Measurements from ENCODE around the gene DAAM1.

The DAAM1 gene

GRCh38 chr14:59346796-59347510 is 158.5 kb downstream of the DAAM1 start:
- DNase-seq = no peak

- no peak for DNase-seq
Observed at GRCh38 chr14:59347511-59347900, 159.0 kb downstream of the DAAM1 start.

- DNase-seq = no peak
Observed at GRCh38 chr14:59347915-59348314, 159.4 kb downstream of the DAAM1 start.

- DNase-seq = no peak
Observed at GRCh38 chr14:59349258-59349701, 160.8 kb downstream of the DAAM1 start.

- no peak for DNase-seq
Observed at GRCh38 chr14:59352961-59353360, 164.5 kb downstream of the DAAM1 start.

DNA sequence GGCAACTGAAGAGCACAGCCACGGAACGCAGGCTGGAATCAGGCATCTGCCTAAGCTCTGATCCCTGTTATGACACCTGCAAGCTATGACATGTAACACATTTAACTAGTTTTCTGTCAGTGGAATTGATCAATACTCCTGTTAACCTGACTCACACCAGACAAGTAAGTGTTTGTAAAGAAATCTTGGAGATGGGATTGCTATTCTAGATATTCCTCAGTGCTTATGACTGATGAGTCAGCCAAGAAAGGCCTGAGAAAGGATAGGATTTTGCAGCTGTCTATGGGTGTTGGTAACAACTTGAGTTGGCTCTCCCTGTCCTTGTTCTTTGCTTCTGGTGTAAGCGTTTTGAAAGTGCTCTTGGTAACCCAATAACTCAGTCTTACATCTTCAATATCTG is 166.2 kb downstream of the DAAM1 start:
- no peak for DNase-seq

DNA sequence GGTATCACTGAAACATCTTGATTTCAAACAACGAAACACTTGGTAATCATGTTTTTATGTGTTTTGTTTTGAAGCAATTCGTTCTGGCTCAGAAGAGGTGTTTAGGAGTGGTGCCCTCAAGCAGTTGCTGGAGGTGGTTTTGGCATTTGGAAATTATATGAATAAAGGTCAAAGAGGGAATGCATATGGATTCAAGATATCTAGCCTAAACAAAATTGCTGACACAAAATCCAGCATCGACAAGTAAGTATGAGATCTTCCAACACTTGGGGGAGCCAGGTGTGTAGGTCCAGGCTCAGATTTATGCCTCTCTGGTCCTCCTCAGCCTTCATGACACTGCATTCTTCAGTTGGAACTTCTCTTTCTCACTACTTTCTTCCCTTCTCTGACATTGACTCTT is 166.6 kb downstream of the DAAM1 start:
- no peak for DNase-seq

- no peak for DNase-seq
Observed at GRCh38 chr14:59356312-59356711, 167.8 kb downstream of the DAAM1 start.

GRCh38 chr14:59356767-59357166 is 168.3 kb downstream of the DAAM1 start:
- no peak for DNase-seq

DNA sequence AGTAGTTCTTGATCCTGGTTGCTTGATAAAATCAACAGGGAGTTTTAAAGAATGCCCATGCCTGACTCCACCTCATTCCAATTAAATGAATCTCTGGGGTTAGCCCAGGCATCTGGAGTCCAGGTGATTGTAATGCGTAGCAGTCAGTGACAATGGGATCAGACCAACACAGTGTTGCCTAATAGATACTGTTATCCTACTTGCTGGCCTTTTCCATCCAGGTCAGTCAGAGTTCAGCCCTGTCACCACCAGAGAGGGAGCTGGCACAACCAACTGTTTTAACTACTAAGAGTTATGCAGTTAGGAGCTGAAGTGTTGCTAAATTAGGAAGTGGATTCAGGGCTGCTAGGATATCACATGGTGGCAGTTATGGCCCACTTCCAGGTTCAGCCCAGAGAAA is 169.6 kb downstream of the DAAM1 start:
- no peak for DNase-seq

GRCh38 chr14:59358784-59359183 is 170.3 kb downstream of the DAAM1 start:
- no peak for DNase-seq

DNA sequence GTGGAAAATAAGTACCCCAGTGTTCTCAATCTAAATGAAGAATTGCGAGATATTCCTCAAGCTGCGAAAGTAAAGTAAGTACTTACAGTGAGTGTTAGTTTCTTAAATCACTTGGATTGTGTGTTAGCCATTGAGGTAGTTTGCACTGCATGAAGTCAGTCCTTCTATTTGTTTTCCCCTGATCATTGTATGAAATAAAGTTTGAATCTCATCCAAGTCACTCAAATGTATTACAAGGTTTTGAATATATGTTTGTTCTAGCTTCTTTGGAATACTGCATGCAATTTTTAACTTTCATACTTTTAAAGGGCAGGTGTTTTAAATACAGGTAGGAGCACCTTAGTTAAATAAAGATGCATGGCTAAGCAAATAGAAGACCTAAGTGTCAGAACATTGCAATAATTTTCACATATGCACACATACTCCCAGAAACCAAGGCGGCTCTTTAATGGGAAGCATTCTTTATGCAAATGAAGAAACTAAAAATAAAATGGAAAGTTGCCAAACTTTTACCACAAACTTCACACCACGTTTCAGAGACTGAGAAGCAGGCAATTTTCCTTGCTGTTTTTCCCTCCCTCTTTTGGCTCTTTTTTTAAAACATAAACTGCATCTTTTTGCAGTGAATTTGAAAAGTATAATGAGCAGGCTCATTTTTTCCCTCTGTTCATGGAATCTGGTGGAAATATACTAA is 171.1 kb downstream of the DAAM1 start:
- no peak for DNase-seq

GRCh38 chr14:59360233-59360632 is 171.8 kb downstream of the DAAM1 start:
- no peak for DNase-seq

DNA sequence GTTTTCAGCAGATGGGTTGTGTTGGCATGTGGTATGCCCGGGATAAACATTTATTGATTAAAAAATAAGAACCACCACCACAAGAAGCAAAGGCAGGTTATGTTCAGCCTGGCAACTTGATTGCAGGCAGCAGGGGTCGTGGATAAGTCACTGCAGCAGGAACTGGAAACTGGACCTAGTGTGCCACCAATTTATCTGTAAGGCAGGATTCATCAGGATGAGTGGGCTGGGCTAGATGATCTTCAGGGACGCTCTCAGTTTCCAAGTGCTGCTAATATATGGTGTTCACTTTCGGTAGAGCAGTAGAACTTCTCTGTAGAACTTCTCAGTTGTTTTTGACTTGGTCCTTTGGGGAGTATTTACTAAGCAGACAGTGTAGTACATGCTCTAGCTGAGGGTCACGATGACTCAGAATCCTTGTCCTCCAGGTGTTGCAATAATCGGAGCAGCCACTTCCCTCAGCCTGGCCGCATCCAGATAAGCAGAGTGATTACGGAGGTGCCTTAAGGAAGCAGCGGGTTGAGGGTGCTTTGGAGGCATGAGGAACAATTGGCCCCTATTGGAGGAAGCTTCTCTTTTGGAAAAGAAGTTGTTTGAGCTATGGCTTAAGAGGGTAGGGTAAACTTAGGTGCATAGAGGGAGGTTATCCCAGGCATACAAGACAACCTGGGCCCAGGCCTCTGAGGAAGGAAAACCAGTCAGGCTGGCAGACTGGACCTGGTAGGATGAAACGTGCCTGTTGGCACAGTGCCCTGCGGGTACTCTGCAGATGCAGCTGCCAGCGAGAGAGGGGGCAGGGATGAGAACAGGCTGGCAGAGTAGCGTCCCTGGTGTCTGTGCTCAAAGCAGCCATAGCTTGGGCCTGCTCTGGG is 172.7 kb downstream of the DAAM1 start:
- peak; percentile 85 for DNase-seq

GRCh38 chr14:59362513-59362912 is 174.0 kb downstream of the DAAM1 start:
- DNase-seq = no peak

DNA sequence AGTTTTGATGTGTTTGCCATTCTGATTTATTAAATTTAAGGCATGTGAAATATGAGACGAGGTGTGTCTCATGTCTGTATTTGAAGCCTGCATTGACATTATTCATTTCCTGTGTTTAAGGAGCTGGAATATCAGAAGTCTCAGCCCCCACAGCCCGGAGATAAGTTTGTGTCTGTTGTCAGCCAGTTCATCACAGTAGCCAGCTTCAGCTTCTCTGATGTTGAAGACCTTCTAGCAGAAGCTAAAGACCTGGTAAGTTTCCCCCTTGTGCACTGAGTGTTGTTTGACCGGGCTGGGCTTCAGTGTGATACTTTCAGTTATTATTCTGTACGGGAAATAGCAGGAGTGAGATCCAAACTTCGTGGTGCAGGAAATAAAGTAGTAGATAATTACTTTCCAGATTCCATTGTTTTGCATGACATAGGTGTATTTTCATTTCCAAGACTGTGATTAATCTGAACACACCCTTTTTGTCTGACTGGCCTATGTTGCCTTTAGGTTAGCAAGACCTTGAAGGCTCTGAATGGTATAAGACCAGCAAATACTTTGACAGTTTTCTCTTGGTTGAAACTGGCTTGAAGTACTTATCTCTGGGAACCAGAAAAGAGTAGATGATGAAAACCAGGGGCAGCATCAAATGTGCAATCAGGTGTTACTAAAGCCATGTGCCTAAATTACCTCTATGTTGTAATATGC is 175.2 kb downstream of the DAAM1 start:
- DNase-seq = no peak

DNA sequence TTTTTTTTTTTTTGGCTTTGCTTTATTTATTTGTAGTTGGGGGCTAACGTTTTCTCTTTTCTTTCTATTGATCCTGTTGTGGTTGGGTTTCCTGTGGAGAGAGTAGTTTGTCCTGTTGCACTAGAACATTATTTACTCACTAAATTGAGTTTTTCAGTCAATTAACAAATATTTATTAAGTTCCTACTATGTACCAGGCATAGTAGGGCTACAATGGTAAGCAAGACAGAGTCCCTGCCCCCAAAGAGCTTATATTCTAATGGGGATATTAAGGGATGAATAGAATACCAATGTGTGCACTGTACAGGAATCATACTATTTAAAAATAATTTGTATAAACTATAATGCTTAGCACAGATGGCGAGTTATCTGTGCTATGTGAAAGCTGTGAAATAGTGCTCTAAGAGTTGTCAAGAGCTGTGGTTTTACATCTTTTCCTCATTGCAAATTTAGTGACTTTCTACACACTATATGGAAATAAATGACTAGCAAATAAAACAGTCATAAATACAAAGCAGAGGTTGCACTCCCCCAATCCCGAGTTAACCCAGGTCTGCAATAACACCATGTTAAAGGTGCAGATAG is 181.8 kb downstream of the DAAM1 start:
- DNase-seq = no peak

GRCh38 chr14:59371771-59372170 is 183.3 kb downstream of the DAAM1 start:
- DNase-seq = no peak

- DNase-seq = no peak
Observed at GRCh38 chr14:59374048-59374447, 185.6 kb downstream of the DAAM1 start.

- DNase-seq = no peak
Observed at GRCh38 chr14:59376686-59377085, 188.2 kb downstream of the DAAM1 start.

GRCh38 chr14:59377491-59377890 is 189.0 kb downstream of the DAAM1 start:
- DNase-seq = no peak

DNA sequence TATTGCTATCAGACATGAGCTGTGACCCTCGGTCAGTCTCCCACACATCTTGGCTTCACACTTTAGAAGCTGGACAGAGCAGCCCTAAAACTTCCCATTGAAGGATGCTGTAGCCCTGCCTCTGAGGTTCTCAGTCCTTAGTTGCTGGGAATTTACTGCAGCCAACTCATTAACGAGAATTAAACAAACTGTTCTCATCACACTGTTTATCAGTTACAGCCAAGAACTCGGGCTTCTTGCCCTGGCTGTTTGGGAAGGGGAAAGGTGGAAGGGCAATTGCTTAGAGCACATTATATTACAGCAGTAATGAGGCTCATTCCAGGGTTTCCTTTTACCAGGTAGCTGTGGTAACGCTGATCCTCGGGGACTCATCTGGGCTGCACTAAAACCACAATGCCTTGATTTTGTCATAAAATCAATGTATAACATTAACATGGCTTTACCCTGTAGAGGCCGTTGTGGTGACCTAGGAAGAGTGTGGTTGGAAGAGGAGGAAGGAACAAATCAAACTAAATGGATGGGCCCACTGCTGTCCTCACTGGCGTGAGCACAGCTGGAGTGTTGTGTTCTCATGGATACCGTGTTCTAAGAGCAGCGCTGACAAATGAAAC is 189.6 kb downstream of the DAAM1 start:
- no peak for DNase-seq
